Measurements from ENCODE around the gene TCP11L1. TPM values are rescaled to one million over a fixed set of nuclear protein-coding genes. Genes with fewer than 3 reads are reported as not detected.

TCP11L1 gene
- total and polyA plus RNA-seq, 8 donors: 2.5 to 46.1 (median 24.5) TPM

DNA sequence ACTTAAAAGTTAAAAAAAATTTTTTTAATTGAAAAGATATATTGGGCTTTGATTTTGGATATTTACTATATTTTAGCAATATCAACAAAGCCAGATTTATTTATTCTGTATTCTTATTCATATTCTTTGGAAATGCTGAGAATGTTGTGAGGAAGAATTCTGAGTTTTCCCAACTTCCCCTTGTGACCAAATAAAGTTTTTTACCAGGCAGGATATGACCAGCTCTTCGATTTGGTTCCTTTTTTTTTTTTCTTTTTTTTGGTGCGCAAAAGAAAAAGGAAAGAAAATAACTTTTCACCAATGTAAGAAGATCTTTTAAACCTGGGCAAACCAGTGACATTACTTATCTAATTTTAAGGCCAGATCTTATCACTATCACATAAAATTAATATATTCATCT lies 12.9 kb downstream of the TCP11L1 start:
- no peak for DNase-seq
- Histone ChIP-seq H3K36me3 (peaks cover 6 to 50% (median 34%) of the 10 kb centered on the region in 4 donors), H3K27ac (peak overlapping the region in 1 of 5 donors; percentile 46), H3K27me3 (no peaks in the 10 kb centered on the region), H3K9me3 (no peaks in the 10 kb centered on the region), H3K4me1 (peaks cover 0 to 5% (median 0%) of the 10 kb centered on the region in 4 donors), H3K4me3 (no peak overlapping the region)
- intact Hi-C loops (cut with DNase I; ENCODE audit: low total_unique reads): no loop called here
- 76 to 92% (median 90%) methylated on average over 2 of the region's 2 CpGs for WGBS, 5 donors
- no peak for TF ChIP-seq POLR2AphosphoS5 (IDR thresholded peaks at IDR 0.05)
- TF ChIP-seq EP300 (IDR thresholded peaks at IDR 0.05): no peak
- TF ChIP-seq, protein P1, sequence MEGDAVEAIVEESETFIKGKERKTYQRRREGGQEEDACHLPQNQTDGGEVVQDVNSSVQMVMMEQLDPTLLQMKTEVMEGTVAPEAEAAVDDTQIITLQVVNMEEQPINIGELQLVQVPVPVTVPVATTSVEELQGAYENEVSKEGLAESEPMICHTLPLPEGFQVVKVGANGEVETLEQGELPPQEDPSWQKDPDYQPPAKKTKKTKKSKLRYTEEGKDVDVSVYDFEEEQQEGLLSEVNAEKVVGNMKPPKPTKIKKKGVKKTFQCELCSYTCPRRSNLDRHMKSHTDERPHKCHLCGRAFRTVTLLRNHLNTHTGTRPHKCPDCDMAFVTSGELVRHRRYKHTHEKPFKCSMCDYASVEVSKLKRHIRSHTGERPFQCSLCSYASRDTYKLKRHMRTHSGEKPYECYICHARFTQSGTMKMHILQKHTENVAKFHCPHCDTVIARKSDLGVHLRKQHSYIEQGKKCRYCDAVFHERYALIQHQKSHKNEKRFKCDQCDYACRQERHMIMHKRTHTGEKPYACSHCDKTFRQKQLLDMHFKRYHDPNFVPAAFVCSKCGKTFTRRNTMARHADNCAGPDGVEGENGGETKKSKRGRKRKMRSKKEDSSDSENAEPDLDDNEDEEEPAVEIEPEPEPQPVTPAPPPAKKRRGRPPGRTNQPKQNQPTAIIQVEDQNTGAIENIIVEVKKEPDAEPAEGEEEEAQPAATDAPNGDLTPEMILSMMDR (IDR thresholded peaks at IDR 0.05): no peak
- TF ChIP-seq POLR2A (IDR thresholded peaks at IDR 0.05): no peak

DNA sequence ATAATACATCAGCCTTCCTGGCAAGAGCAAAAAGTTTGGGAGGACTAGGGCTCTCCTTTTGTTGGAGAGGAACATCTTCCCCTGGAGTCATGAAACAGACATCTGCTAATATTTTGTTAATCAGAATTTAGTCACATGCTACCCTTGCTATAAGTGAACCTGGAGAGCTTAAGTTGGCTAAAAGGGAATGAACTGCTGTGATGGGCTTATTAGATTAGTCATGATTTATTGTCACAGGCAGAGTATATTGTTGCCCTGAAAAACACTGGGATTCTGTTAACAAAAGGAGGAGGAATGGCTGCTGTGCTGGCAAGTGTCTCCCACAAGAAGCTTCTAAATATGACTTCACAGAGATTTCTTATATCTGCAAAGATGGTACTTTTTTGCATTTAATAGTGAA lies 16.0 kb downstream of the TCP11L1 start:
- Histone ChIP-seq H3K27me3 (no peaks in the 10 kb centered on the region), H3K9me3 (no peaks in the 10 kb centered on the region), H3K4me1 (peaks cover 0 to 5% (median 0%) of the 10 kb centered on the region in 4 donors), H3K36me3 (peaks cover 19 to 73% (median 49%) of the 10 kb centered on the region in 4 donors), H3K4me3 (no peak overlapping the region), H3K27ac (no peak overlapping the region)
- TF ChIP-seq POLR2AphosphoS5 (IDR thresholded peaks at IDR 0.05) (no peak), POLR2A (IDR thresholded peaks at IDR 0.05) (no peak), EP300 (IDR thresholded peaks at IDR 0.05) (no peak)
- TF ChIP-seq, protein P1 (IDR thresholded peaks at IDR 0.05): no peak
- intact Hi-C loops (cut with DNase I; ENCODE audit: low total_unique reads): no loop called here
- DNase-seq: no peak

DNA sequence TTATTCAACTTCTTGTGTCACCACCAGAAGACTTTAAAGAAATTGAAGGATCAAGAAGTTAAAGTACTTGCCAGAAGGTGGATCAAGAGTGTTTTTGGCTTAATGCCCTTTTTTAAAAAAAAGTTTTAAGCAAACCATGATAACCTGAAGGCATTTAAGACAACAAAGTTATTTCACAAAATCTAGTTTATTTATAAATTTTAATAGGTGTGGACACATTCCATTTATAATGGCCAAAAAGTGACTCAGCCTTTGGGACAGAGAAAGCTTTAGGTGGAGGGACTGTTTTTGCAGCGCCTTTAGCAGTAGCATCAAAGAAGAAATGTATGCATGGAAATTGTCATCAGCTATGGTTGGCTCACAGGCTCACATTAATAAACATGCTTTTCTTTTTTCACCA lies 17.9 kb downstream of the TCP11L1 start:
- H3K27ac ChIP-seq: no peak overlapping the region
- no peaks in the 10 kb centered on the region for H3K9me3 ChIP-seq
- 86 to 97% (median 93%) methylated on average over 1 of the region's 1 CpG for WGBS, 5 donors
- no peak for DNase-seq
- H3K4me3 ChIP-seq: no peak overlapping the region
- intact Hi-C loops (cut with DNase I; ENCODE audit: low total_unique reads): no loop called here
- peaks cover 29 to 91% (median 67%) of the 10 kb centered on the region in 4 donors for H3K36me3 ChIP-seq
- peaks cover 0 to 15% (median 7%) of the 10 kb centered on the region in 4 donors for H3K4me1 ChIP-seq
- TF ChIP-seq, protein P1 (IDR thresholded peaks at IDR 0.05): no peak
- TF ChIP-seq POLR2A (IDR thresholded peaks at IDR 0.05): no peak
- no peaks in the 10 kb centered on the region for H3K27me3 ChIP-seq

DNA sequence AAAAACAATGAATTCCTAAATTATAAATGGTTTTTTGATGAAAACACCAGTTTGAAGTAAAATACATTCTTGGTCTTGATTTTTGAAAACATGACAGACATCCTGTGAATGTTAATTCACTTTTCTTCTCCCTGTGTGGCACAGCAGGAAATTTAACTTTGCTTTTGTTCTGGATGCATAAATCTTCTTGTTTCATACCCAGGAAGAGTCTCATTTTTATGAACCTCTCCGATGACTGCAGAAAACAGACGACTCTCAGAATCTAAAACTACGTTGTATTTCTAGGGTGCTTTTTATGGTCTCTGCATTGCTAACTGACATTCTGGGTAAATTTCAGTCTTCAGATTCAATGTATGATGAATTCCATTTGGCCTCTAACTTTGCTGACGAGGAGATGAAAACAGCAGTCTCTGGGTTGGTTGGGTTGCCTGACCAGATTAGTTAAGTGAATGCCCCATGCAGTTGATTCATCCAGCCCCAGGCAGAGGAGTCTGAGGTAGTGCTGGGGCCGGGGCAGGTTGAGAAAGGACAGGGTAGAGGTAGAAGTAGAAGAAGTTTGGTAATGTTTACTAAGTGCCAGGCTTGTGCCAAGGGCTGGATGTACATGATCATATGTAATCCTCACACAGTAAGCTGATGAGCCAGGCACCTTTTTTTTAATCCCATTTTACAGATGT lies 20.1 kb downstream of the TCP11L1 start:
- intact Hi-C loops (cut with DNase I; ENCODE audit: low total_unique reads): loop anchor here (10.0 kb wide), 1 partner anchor 245 kb away; no protein-coding TSS in a partner anchor
- Histone ChIP-seq H3K27me3 (no peaks in the 10 kb centered on the region), H3K4me3 (no peak overlapping the region), H3K36me3 (peaks cover 27 to 85% (median 79%) of the 10 kb centered on the region in 4 donors), H3K27ac (no peak overlapping the region), H3K4me1 (peaks cover 0 to 36% (median 19%) of the 10 kb centered on the region in 4 donors), H3K9me3 (no peaks in the 10 kb centered on the region)
- TF ChIP-seq EP300 (IDR thresholded peaks at IDR 0.05): no peak
- TF ChIP-seq POLR2A (IDR thresholded peaks at IDR 0.05): no peak
- no peak for TF ChIP-seq POLR2AphosphoS5 (IDR thresholded peaks at IDR 0.05)
- TF ChIP-seq, protein P1 (IDR thresholded peaks at IDR 0.05): no peak
- 84 to 94% (median 90%) methylated on average over 5 of the region's 5 CpGs for WGBS, 5 donors
- DNase-seq: no peak
